Pancreas (tissue), 10 donors: Measurements from ENCODE around the gene CEACAM1. TPM values are rescaled to one million over a fixed set of nuclear protein-coding genes. Genes with fewer than 3 reads are reported as not detected.

Experiments used
- ATAC-seq, 4 donors: fragments of 200-7000 bp; cut with Tn5 transposase; one replicate each; pipeline versions ENCODE4 v1.8.0 to v1.9.1; 2020; ENCODE audit warnings: mild to moderate bottlenecking in 4 of 4, moderate library complexity in 4 of 4
- DNase-seq, 6 donors: peaks; one replicate each; pipeline ENCODE4 v3.0.0-alpha.2; 2020
- FAIRE-seq: peaks from 2 replicates; lab custom pipeline; 2012; peaks lifted over from hg19 to GRCh38; lab: Jason Lieb, UNC
- H3K27ac ChIP-seq, 4 donors: fragments of 200-600 bp; sonication (generic); 1 replicate in 3 of 4; 2 replicates in 1 of 4; pipeline versions ENCODE4 v1.5.0 to v1.8.0; 2020
- H3K27me3 ChIP-seq, 4 donors: fragments of 200-600 bp; one replicate each; pipeline ENCODE4 v1.8.0; 2021
- H3K36me3 ChIP-seq, 3 donors: fragments of 200-600 bp; sonication (generic) in 1 of 3; one replicate each; pipeline versions ENCODE4 v1.5.0 to v1.8.0; 2020 to 2021
- H3K4me1 ChIP-seq, 3 donors: fragments of 200-600 bp; one replicate each; pipeline ENCODE4 v1.8.0; 2021
- H3K4me3 ChIP-seq, 4 donors: fragments of 200-600 bp; sonication (generic) in 2 of 4; one replicate each; pipeline versions ENCODE4 v1.5.0 to v1.8.0; 2020 to 2021
- H3K9me3 ChIP-seq, 4 donors: fragments of 200-600 bp; one replicate each; pipeline ENCODE4 v1.8.0; 2021
- WGBS, 2 donors: extraction: QIAGEN DNeasy Blood & Tissue Kit; methylation state at CpG; one replicate each; pipeline ENCODE4 v1.1.7; 2013; 5-methylcytosine and 5-hydroxymethylcytosine counted together
- intact Hi-C, 3 donors: fragments of 100-400 bp; cut with DNase I; formaldehyde crosslinking; loops; one replicate each; pipeline versions ENCODE4 v1.11.1 to v1.14.2; 2022
- polyA plus RNA-seq, 2 donors: library from polyadenylated mRNA; stranded (reverse); fragments of 200-250 nt; gene quantifications; one replicate each; pipeline ENCODE4 v1.2.3, GENCODE V29; 2013
- total RNA-seq, 6 donors: library from RNA; stranded (reverse); fragmentation: NEBNext Ultra II Directional in 4 of 6; extraction: Animal tissue kit (Norgen Biotek cat#: 25700) in 4 of 6; gene quantifications; one replicate each; pipeline versions ENCODE4 v1.2.1 to v1.2.4, GENCODE V29; 2021 to 2023
- TF ChIP-seq, protein P1 (sequence below), 4 donors: fragments of 200-600 bp; sonication (generic) in 3 of 4; IDR thresholded peaks; one replicate each; pipeline versions ENCODE4 v1.5.0 to v1.8.0; 2021; ENCODE audit warnings: antibody characterized with exemption in 4 of 4
- donor health status: healthy with polysubstance abuse.
- donor health status: DM: no; HTN: no; CAD: no; lungs with moderate emphysema.
- donor health status: DM: no; HTN: no; CAD: no.
- donor health status: control.
- donor health status: control.
- donor health status: Bipolar disorder and iron deficiency.
- donor health status: DM: yes; HTN: yes; CAD: no.
- donor health status: DM: no; HTN: no; CAD: no.
- donor health status: DM: no; HTN: no; CAD: no.
- donor health status: DM: yes; HTN: yes; CAD: no.

CEACAM1 gene
- total and polyA plus RNA-seq, 8 donors = 1.3 to 7.2 (median 1.9) TPM

GRCh38 chr19:42571116-42571515, 42.8 kb upstream of the CEACAM1 start:
- 30 to 49% methylated on average over 2 of the region's 2 CpGs for WGBS, 2 donors
- Histone ChIP-seq H3K4me3 (no peak overlapping the region), H3K9me3 (no peaks in the 10 kb centered on the region), H3K27me3 (peaks cover 0 to 3% (median 0%) of the 10 kb centered on the region in 4 donors), H3K36me3 (no peaks in the 10 kb centered on the region), H3K4me1 (peaks cover 0 to 3% (median 0%) of the 10 kb centered on the region in 3 donors), H3K27ac (no peak overlapping the region)
- DNase-seq (no peak), ATAC-seq (no peak), FAIRE-seq (no peak)
- intact Hi-C loops = no loop called here
- TF ChIP-seq, protein P1, sequence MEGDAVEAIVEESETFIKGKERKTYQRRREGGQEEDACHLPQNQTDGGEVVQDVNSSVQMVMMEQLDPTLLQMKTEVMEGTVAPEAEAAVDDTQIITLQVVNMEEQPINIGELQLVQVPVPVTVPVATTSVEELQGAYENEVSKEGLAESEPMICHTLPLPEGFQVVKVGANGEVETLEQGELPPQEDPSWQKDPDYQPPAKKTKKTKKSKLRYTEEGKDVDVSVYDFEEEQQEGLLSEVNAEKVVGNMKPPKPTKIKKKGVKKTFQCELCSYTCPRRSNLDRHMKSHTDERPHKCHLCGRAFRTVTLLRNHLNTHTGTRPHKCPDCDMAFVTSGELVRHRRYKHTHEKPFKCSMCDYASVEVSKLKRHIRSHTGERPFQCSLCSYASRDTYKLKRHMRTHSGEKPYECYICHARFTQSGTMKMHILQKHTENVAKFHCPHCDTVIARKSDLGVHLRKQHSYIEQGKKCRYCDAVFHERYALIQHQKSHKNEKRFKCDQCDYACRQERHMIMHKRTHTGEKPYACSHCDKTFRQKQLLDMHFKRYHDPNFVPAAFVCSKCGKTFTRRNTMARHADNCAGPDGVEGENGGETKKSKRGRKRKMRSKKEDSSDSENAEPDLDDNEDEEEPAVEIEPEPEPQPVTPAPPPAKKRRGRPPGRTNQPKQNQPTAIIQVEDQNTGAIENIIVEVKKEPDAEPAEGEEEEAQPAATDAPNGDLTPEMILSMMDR (IDR thresholded peaks at IDR 0.05) = no peak

GRCh38 chr19:42569193-42569592, 40.9 kb upstream of the CEACAM1 start:
- H3K27me3 ChIP-seq = no peaks in the 10 kb centered on the region
- ATAC-seq = no peak
- WGBS, 2 donors = 55 to 67% methylated on average over 2 of the region's 2 CpGs
- no peaks in the 10 kb centered on the region for H3K9me3 ChIP-seq
- peaks cover 0 to 3% (median 0%) of the 10 kb centered on the region in 3 donors for H3K4me1 ChIP-seq
- H3K36me3 ChIP-seq = no peaks in the 10 kb centered on the region
- intact Hi-C loops = no loop called here
- no peak overlapping the region for H3K4me3 ChIP-seq
- no peak for DNase-seq
- TF ChIP-seq, protein P1 (IDR thresholded peaks at IDR 0.05) = no peak
- FAIRE-seq = no peak
- no peak overlapping the region for H3K27ac ChIP-seq

DNA sequence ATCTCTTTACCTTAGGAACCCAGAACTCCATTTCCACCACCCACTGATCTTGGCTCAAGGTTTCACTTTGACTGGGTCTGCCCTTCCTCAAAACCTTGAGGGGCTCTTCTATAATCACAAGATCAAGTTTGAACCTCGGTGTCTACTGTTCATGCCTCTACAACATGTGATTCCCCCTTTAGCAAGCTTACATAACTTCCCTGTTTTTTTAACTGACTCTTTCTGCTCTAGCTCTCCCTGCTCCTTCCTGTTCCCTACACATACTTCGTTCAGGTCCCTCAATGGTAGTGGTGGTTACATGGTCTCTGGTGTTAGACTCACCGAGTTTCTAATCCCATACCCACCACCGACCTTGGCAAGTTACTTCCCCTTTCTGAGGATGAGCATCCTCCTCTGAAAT, 39.7 kb upstream of the CEACAM1 start:
- Histone ChIP-seq H3K9me3 (no peaks in the 10 kb centered on the region), H3K4me1 (peaks cover 0 to 3% (median 0%) of the 10 kb centered on the region in 3 donors), H3K4me3 (no peak overlapping the region), H3K27ac (no peak overlapping the region), H3K27me3 (no peaks in the 10 kb centered on the region), H3K36me3 (no peaks in the 10 kb centered on the region)
- FAIRE-seq (no peak), ATAC-seq (peak in 1 of 4 donors; percentile 50), DNase-seq (no peak)
- intact Hi-C loops = no loop called here
- WGBS, 2 donors = 49 to 52% methylated on average over 4 of the region's 4 CpGs
- TF ChIP-seq, protein P1 (IDR thresholded peaks at IDR 0.05) = no peak

DNA sequence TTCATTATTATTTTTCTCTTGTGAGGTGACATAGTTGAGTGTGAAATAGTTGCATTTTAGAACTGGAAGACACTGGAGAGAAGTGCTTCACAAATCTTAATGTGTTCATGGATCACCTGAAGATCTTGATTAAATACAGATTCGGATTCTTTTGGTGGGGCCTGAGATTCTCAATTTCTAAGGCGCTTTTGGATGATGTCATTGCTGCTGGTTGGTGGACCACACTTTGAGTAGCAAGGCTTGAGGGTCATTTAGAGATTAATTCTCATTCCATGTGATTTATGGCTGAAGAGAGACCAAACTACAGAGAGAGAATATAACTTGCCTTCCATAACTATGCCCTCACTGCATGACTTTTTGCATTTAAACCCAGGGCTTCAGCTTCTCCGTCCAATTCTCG, 39.3 kb upstream of the CEACAM1 start:
- Histone ChIP-seq H3K4me3 (no peak overlapping the region), H3K36me3 (no peaks in the 10 kb centered on the region), H3K27me3 (no peaks in the 10 kb centered on the region), H3K9me3 (no peaks in the 10 kb centered on the region), H3K4me1 (peaks cover 0 to 3% (median 0%) of the 10 kb centered on the region in 3 donors), H3K27ac (no peak overlapping the region)
- no peak for ATAC-seq
- 59 to 80% methylated on average over 4 of the region's 4 CpGs for WGBS, 2 donors
- no peak for FAIRE-seq
- TF ChIP-seq, protein P1 (IDR thresholded peaks at IDR 0.05) = no peak
- no peak for DNase-seq
- intact Hi-C loops = no loop called here

GRCh38 chr19:42563352-42564210, 35.3 kb upstream of the CEACAM1 start:
- no peaks in the 10 kb centered on the region for H3K9me3 ChIP-seq
- intact Hi-C loops = no loop called here
- WGBS, 2 donors = 9 to 17% methylated on average over 7 of the region's 7 CpGs
- TF ChIP-seq, protein P1 (IDR thresholded peaks at IDR 0.05) = peak; percentile 24 to 51 (median 49)
- no peaks in the 10 kb centered on the region for H3K36me3 ChIP-seq
- ATAC-seq (peak; percentile 60 to 92 (median 86)), FAIRE-seq (no peak), DNase-seq (peak in 2 of 6 donors; percentile 13 to 33)
- H3K27ac ChIP-seq = no peak overlapping the region
- H3K27me3 ChIP-seq = no peaks in the 10 kb centered on the region
- peaks cover 0 to 3% (median 0%) of the 10 kb centered on the region in 3 donors for H3K4me1 ChIP-seq
- no peak overlapping the region for H3K4me3 ChIP-seq
